ENCODE measurements around the gene NAA15.

- TF ChIP-seq CTCF (IDR thresholded peaks at IDR 0.05) (no peak), POLR2A (IDR thresholded peaks at IDR 0.05) (no peak), EP300 (IDR thresholded peaks at IDR 0.05) (no peak)
These were observed 1.8 kb upstream of the NAA15 start for GRCh38 chr4:139299536-139299935.

Measured in tibial nerve (tissue), 4 donors.